MM.1S (cell line): ENCODE results near the gene BMP8B.

Experiments used
- EZH2 ChIP-seq: fragments of 300-600 bp; sonication (generic); optimal IDR thresholded peaks from 2 replicates; pipeline ENCODE3; 2017; ENCODE audit warnings: low read depth, mild to moderate bottlenecking, antibody characterized with exemption, low read length, mixed read lengths
- TF ChIP-seq, protein P1 (sequence below): fragments of 300-600 bp; sonication (generic); IDR thresholded peaks from 2 replicates; pipeline ENCODE4 v1.5.1; 2016; ENCODE audit warnings: antibody characterized with exemption, low read length, mixed read lengths

DNA sequence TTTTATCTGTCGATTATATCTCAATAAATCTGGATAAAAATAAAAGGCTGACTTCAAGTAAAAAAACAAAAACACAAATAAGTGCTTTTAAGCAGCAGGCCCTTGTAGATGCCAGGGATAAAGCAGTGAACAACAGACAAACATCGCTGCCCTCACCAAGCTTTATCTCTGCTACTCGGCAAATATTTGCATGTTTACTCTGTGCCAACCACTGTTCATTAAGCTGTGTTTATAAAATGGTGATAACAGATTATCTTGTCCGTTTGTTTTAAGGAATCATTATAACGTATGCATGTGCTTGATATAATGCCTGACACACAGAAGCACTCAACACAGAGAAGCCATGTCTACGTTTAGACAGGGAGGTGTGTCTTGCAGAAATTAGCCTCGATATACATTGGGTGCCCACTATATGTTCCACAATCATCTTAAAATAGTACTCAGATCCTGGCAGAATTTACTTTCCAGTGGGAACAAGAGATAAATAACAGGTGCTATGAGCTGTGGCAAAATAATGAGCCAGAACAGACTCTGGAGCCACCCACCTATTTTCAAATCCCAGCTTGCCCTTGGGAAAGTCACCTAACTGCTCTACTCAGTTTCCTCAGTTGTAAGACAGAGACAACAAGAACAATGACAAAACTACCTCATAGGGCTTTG lies 47.4 kb upstream of the BMP8B start:
- TF ChIP-seq, protein P1, sequence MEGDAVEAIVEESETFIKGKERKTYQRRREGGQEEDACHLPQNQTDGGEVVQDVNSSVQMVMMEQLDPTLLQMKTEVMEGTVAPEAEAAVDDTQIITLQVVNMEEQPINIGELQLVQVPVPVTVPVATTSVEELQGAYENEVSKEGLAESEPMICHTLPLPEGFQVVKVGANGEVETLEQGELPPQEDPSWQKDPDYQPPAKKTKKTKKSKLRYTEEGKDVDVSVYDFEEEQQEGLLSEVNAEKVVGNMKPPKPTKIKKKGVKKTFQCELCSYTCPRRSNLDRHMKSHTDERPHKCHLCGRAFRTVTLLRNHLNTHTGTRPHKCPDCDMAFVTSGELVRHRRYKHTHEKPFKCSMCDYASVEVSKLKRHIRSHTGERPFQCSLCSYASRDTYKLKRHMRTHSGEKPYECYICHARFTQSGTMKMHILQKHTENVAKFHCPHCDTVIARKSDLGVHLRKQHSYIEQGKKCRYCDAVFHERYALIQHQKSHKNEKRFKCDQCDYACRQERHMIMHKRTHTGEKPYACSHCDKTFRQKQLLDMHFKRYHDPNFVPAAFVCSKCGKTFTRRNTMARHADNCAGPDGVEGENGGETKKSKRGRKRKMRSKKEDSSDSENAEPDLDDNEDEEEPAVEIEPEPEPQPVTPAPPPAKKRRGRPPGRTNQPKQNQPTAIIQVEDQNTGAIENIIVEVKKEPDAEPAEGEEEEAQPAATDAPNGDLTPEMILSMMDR = no peak
- TF ChIP-seq EZH2 = no peak
